ENCODE measurements around the gene BTG3.

Gene BTG3

GRCh38 chr21:17612565-17613241, at the start of gene BTG3:
BTG3 (minus strand) TSS chr21:17612901; CDS start chr21:17609144, 3,757 bp downstream.
- DNase-seq (ENCODE audit: low spot score) = peak; percentile 74

GRCh38 chr21:17660862-17661261, 48.2 kb upstream of the BTG3 start:
- DNase-seq (ENCODE audit: low spot score) = no peak

- DNase-seq (ENCODE audit: low spot score) = no peak
Measured at GRCh38 chr21:17660452-17660851, 47.8 kb upstream of the BTG3 start.

GRCh38 chr21:17658931-17659330, 46.2 kb upstream of the BTG3 start:
- no peak for DNase-seq (ENCODE audit: low spot score)

GRCh38 chr21:17651526-17651925, 38.8 kb upstream of the BTG3 start:
- no peak for DNase-seq (ENCODE audit: low spot score)

- DNase-seq (ENCODE audit: low spot score) = no peak
Measured at GRCh38 chr21:17650292-17650691, 37.6 kb upstream of the BTG3 start.

GRCh38 chr21:17646790-17647189, 34.1 kb upstream of the BTG3 start:
- no peak for DNase-seq (ENCODE audit: low spot score)

- DNase-seq (ENCODE audit: low spot score) = no peak
Measured at GRCh38 chr21:17644186-17644585, 31.5 kb upstream of the BTG3 start.

GRCh38 chr21:17640821-17641220, 28.1 kb upstream of the BTG3 start:
- DNase-seq (ENCODE audit: low spot score) = no peak

GRCh38 chr21:17636711-17637110, 24.0 kb upstream of the BTG3 start:
- no peak for DNase-seq (ENCODE audit: low spot score)

- DNase-seq (ENCODE audit: low spot score) = no peak
Measured at GRCh38 chr21:17631195-17631594, 18.5 kb upstream of the BTG3 start.

- no peak for DNase-seq (ENCODE audit: low spot score)
Measured at GRCh38 chr21:17622018-17622417, 9.3 kb upstream of the BTG3 start.

GRCh38 chr21:17616831-17617230, 4.1 kb upstream of the BTG3 start:
- no peak for DNase-seq (ENCODE audit: low spot score)

GRCh38 chr21:17613242-17613676, 558 bp upstream of the BTG3 start:
- peak; percentile 10 for DNase-seq (ENCODE audit: low spot score)

- no peak for DNase-seq (ENCODE audit: low spot score)
Measured at GRCh38 chr21:17612023-17612564, 607 bp downstream of the BTG3 start.

GRCh38 chr21:17611414-17612022, 1.2 kb downstream of the BTG3 start:
- peak; percentile 89 for DNase-seq (ENCODE audit: low spot score)

GRCh38 chr21:17610911-17611310, 1.8 kb downstream of the BTG3 start:
- DNase-seq (ENCODE audit: low spot score) = peak; percentile 21

GRCh38 chr21:17609681-17610080, 3.0 kb downstream of the BTG3 start:
- DNase-seq (ENCODE audit: low spot score) = no peak

GRCh38 chr21:17607684-17608083, 5.0 kb downstream of the BTG3 start:
- no peak for DNase-seq (ENCODE audit: low spot score)

- no peak for DNase-seq (ENCODE audit: low spot score)
Measured at GRCh38 chr21:17602874-17603273, 9.8 kb downstream of the BTG3 start.

GRCh38 chr21:17598437-17598836, 14.3 kb downstream of the BTG3 start:
- DNase-seq (ENCODE audit: low spot score) = no peak

- DNase-seq (ENCODE audit: low spot score) = no peak
Measured at GRCh38 chr21:17597680-17598079, 15.0 kb downstream of the BTG3 start.

GRCh38 chr21:17590430-17590829, 22.3 kb downstream of the BTG3 start:
- DNase-seq (ENCODE audit: low spot score) = no peak
